Regular cardiac myocyte (primary cell): ENCODE measurements around the gene PSMA7. TPM values are rescaled to one million over a fixed set of nuclear protein-coding genes. Genes with fewer than 3 reads are reported as not detected.

Experiments
- total RNA-seq: library from RNA; depleted of rRNA; stranded (reverse); fragments of >200 nt; gene quantifications from 2 replicates; pipeline ENCODE4 v1.2.3, GENCODE V29; 2014

Gene PSMA7
- total RNA-seq, result 244 and 526 TPM in 2 replicates

GRCh38 chr20:62143081-62143956 is at the start of gene PSMA7, which contains the start of gene SS18L1:
TSS of gene PSMA7 (minus strand) at chr20:62143394. CDS start at chr20:62143303, 91 bp downstream.
TSS of gene SS18L1 (plus strand) at chr20:62143769. CDS start at chr20:62143821, 52 bp downstream.

GRCh38 chr20:62182469-62183425 is 39.6 kb upstream of the PSMA7 start, which contains the start of gene MTG2:
TSS of gene MTG2 (plus strand) at chr20:62183028. CDS start at chr20:62193421, 10,393 bp downstream.

GRCh38 chr20:62121776-62122653 is 21.2 kb downstream of the PSMA7 start, which contains the start of gene LSM14B:
TSS of gene LSM14B (plus strand) at chr20:62122475. CDS start at chr20:62122667, 192 bp downstream.

Other genes with a start within 250 kb of the PSMA7 start
- gene TAF4, start 77.5 kb downstream of the PSMA7 start, total RNA-seq, result 2.3 and 2.7 TPM in 2 replicates
- gene LSM14B, start 20.9 kb downstream of the PSMA7 start, total RNA-seq, result 42.2 and 45.1 TPM in 2 replicates
- 10.1 and 11.3 TPM in 2 replicates for gene SS18L1, start 375 bp upstream of the PSMA7 start, total RNA-seq
- gene MTG2, start 39.6 kb upstream of the PSMA7 start, total RNA-seq, result 14.1 and 19.9 TPM in 2 replicates
- gene HRH3, start 76.9 kb upstream of the PSMA7 start, total RNA-seq, result not detected in 2 replicates
- 25.9 and 31.9 TPM in 2 replicates for gene OSBPL2, start 95.1 kb upstream of the PSMA7 start, total RNA-seq
- 82.3 and 123 TPM in 2 replicates for gene ADRM1, start 159.6 kb upstream of the PSMA7 start, total RNA-seq
- 19.7 and 35.7 TPM in 2 replicates for gene LAMA5, start 223.9 kb upstream of the PSMA7 start, total RNA-seq
- gene RPS21, start 243.7 kb upstream of the PSMA7 start, total RNA-seq, result 543 and 873 TPM in 2 replicates